ENCODE results near the gene RUFY3. TPM values are rescaled to one million over a fixed set of nuclear protein-coding genes. Genes with fewer than 3 reads are reported as not detected.
"Not testable (repeated sequence)": the region's sequence is repeated elsewhere in the genome, so short reads cannot be mapped to it uniquely, and the experiment has no call there.

The RUFY3 gene
- total RNA-seq, 1 donor, result 82.5 TPM

- not testable (repeated sequence) for H3K9me3 ChIP-seq (ENCODE audit: low read depth, low read length); H3K4me2 ChIP-seq (ENCODE audit: insufficient read depth, low read length); H3K36me3 ChIP-seq (ENCODE audit: insufficient read depth, low read length); H3K27ac ChIP-seq (ENCODE audit: low read depth, low read length); H3K27me3 ChIP-seq (ENCODE audit: insufficient read depth, low read length); H3K4me3 ChIP-seq (ENCODE audit: insufficient read depth, low read length); H3K4me1 ChIP-seq (ENCODE audit: insufficient read depth, low read length); H2AFZ ChIP-seq (ENCODE audit: low read length)
- Histone ChIP-seq H4K20me1 (ENCODE audit: insufficient read depth, low read length) (peaks cover 29% of the 10 kb centered on the region), H3K79me2 (ENCODE audit: insufficient read depth, low read length) (peaks cover 37% of the 10 kb centered on the region)
- DNase-seq (ENCODE audit: insufficient read length, low spot score, missing footprints), result peak; percentile 57
Measured at GRCh38 chr4:70840631-70841030, 118.9 kb downstream of the RUFY3 start.

GRCh38 chr4:70841211-70841610, 119.4 kb downstream of the RUFY3 start:
- peak; percentile 58 for DNase-seq (ENCODE audit: insufficient read length, low spot score, missing footprints)
- Histone ChIP-seq H4K20me1 (ENCODE audit: insufficient read depth, low read length) (peaks cover 23% of the 10 kb centered on the region), H3K27me3 (ENCODE audit: insufficient read depth, low read length) (no peaks in the 10 kb centered on the region), H2AFZ (ENCODE audit: low read length) (no peak overlapping the region), H3K4me2 (ENCODE audit: insufficient read depth, low read length) (no peak overlapping the region), H3K27ac (ENCODE audit: low read depth, low read length) (no peak overlapping the region), H3K9me3 (ENCODE audit: low read depth, low read length) (no peaks in the 10 kb centered on the region), H3K4me3 (ENCODE audit: insufficient read depth, low read length) (no peak overlapping the region), H3K36me3 (ENCODE audit: insufficient read depth, low read length) (no peaks in the 10 kb centered on the region), H3K4me1 (ENCODE audit: insufficient read depth, low read length) (peaks cover 10% of the 10 kb centered on the region), H3K79me2 (ENCODE audit: insufficient read depth, low read length) (peaks cover 31% of the 10 kb centered on the region)
- TF ChIP-seq, protein P1, sequence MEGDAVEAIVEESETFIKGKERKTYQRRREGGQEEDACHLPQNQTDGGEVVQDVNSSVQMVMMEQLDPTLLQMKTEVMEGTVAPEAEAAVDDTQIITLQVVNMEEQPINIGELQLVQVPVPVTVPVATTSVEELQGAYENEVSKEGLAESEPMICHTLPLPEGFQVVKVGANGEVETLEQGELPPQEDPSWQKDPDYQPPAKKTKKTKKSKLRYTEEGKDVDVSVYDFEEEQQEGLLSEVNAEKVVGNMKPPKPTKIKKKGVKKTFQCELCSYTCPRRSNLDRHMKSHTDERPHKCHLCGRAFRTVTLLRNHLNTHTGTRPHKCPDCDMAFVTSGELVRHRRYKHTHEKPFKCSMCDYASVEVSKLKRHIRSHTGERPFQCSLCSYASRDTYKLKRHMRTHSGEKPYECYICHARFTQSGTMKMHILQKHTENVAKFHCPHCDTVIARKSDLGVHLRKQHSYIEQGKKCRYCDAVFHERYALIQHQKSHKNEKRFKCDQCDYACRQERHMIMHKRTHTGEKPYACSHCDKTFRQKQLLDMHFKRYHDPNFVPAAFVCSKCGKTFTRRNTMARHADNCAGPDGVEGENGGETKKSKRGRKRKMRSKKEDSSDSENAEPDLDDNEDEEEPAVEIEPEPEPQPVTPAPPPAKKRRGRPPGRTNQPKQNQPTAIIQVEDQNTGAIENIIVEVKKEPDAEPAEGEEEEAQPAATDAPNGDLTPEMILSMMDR (IDR thresholded peaks at IDR 0.05; ENCODE audit: extremely low read depth, low read depth, low read length), result no peak

DNA sequence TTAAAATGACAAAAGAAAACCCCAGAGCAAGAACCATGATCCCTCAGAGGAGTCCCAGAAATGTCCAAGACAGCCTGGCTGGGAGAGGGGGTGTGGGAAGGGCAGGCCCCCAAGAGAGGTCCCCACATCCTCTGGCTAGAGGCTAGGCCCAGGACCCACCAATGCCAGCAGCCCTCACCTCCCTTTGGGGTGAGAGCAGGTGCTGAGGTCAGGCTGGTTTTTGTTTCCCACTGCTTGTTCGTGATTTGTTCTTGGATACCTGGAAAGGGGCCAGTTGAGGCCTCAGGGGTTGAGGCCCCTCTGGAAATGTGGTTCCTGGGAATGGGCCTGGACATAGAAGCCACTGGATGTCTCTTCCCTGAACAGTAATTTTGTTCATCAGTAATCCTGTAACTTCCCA, 120.2 kb downstream of the RUFY3 start:
- TF ChIP-seq, protein P1 (IDR thresholded peaks at IDR 0.05; ENCODE audit: extremely low read depth, low read depth, low read length), result no peak
- Histone ChIP-seq H3K36me3 (ENCODE audit: insufficient read depth, low read length) (no peaks in the 10 kb centered on the region), H3K4me3 (ENCODE audit: insufficient read depth, low read length) (no peak overlapping the region), H3K27ac (ENCODE audit: low read depth, low read length) (no peak overlapping the region), H3K4me2 (ENCODE audit: insufficient read depth, low read length) (no peak overlapping the region), H3K9me3 (ENCODE audit: low read depth, low read length) (no peaks in the 10 kb centered on the region), H4K20me1 (ENCODE audit: insufficient read depth, low read length) (peaks cover 16% of the 10 kb centered on the region), H3K4me1 (ENCODE audit: insufficient read depth, low read length) (peaks cover 5% of the 10 kb centered on the region), H3K79me2 (ENCODE audit: insufficient read depth, low read length) (peaks cover 24% of the 10 kb centered on the region), H3K27me3 (ENCODE audit: insufficient read depth, low read length) (no peaks in the 10 kb centered on the region), H2AFZ (ENCODE audit: low read length) (peak overlapping the region; percentile 45)
- peak; percentile 32 for DNase-seq (ENCODE audit: insufficient read length, low spot score, missing footprints)

DNA sequence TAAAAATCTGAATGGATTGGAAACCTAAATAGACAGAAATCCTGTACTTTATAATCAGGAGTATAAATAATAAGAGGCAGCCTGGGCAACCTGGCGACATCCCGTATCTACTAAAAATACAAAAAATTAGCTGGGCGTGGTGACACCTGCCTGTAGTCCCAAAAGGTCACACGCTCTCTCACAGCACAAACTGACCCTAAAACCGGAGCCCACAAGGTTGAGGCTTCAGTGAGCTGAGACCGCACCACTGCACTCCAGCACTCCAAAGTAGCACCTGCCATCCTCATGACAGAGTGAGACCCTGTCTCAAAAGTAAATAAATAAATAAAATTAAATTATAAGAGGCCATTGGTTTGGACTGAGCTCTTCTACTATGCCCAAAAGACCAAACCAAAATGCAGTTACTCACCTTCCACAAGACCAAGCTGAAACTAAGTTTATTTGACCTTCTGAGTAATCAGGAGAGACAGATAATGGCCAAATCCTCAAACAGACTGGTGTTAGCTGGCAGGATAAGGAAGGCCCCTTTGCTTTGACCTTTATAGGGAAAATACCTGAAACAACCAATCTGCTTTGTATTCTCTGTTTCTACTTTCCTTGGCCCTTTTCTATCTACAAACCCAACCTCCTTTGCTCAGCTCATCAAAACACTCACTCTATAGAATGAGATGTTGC, 121.1 kb downstream of the RUFY3 start:
- TF ChIP-seq, protein P1 (IDR thresholded peaks at IDR 0.05; ENCODE audit: extremely low read depth, low read depth, low read length), result no peak
- H2AFZ ChIP-seq (ENCODE audit: low read length), result no peak overlapping the region
- DNase-seq (ENCODE audit: insufficient read length, low spot score, missing footprints), result no peak
- peaks cover 8% of the 10 kb centered on the region for H4K20me1 ChIP-seq (ENCODE audit: insufficient read depth, low read length)
- peaks cover 14% of the 10 kb centered on the region for H3K79me2 ChIP-seq (ENCODE audit: insufficient read depth, low read length)
- H3K4me3 ChIP-seq (ENCODE audit: insufficient read depth, low read length), result no peak overlapping the region
- H3K4me1 ChIP-seq (ENCODE audit: insufficient read depth, low read length), result peaks cover 2% of the 10 kb centered on the region
- no peaks in the 10 kb centered on the region for H3K9me3 ChIP-seq (ENCODE audit: low read depth, low read length)
- no peak overlapping the region for H3K27ac ChIP-seq (ENCODE audit: low read depth, low read length)
- no peaks in the 10 kb centered on the region for H3K27me3 ChIP-seq (ENCODE audit: insufficient read depth, low read length)
- H3K36me3 ChIP-seq (ENCODE audit: insufficient read depth, low read length), result no peaks in the 10 kb centered on the region
- no peak overlapping the region for H3K4me2 ChIP-seq (ENCODE audit: insufficient read depth, low read length)
